GM12874 (cell line): ENCODE data around the gene LDLRAP1.

Source experiments
- CTCF ChIP-seq: IDR thresholded peaks from 2 replicates; pipeline ENCODE4 v1.5.1; 2011; ENCODE audit warnings: low read depth, mild to moderate bottlenecking, control low read depth, low read length, moderate library complexity; ENCODE audit not compliant: insufficient read depth

Gene LDLRAP1

GRCh38 chr1:25607123-25607522 is 63.7 kb downstream of the LDLRAP1 start:
- no peak for TF ChIP-seq CTCF

DNA sequence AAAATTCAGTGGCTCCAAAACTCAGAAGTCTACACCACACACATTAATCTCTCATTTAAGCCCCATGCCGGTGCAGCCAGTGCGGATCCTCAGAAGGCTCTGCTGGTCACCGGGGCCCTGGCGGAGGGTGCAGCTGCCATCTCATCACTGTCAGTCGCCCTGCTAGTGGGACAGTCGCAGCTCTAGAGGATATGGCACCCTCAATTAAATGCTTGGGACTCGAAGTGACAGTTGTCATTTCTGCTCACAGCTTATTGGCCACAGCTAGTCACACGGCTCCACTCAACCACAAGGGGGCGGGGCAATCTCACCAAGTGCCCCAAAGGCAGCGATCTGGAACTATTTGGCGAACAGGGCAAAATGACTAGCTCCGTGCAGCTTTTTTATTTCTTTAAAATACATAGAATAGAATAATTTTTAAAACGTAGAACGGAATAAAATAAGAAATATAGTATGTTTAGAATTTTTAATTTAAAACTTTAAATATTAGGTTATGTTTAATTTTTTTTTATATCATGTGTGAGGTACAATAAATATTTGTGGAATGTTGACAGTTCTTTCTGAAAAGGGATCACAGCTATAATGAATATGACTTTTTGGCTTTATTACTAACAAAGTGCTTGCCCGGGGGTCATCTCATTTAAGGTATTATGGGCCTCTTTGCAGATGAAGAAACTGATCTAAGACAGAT is 65.2 kb downstream of the LDLRAP1 start:
- no peak for TF ChIP-seq CTCF

- TF ChIP-seq CTCF, result no peak
These were observed 66.5 kb downstream of the LDLRAP1 start for GRCh38 chr1:25609921-25610320.

- peak; percentile 27; the same call in 1 of the 2 replicates for TF ChIP-seq CTCF
These were observed 67.6 kb downstream of the LDLRAP1 start for GRCh38 chr1:25610822-25611630.

- no peak for TF ChIP-seq CTCF
These were observed 68.4 kb downstream of the LDLRAP1 start for GRCh38 chr1:25611843-25612242.

DNA sequence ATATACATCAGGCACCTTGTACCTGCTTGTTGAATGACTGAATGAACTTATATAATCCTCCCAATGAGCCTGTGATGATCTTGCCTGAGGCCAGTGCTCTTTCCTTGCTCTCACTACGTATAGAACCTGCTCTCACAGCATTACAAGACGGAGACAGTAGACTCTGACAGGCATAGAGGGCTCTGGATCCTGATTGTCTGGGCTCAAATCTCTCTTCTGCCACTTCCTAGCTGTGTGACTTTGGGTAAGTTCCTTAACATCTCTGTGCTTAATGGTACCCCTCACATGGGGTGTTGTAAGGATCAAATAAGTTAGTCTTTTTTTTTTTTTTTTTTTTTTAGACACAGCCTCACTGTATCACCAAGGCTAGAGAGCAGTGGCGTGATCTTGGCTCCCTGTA is 69.0 kb downstream of the LDLRAP1 start:
- no peak for TF ChIP-seq CTCF

DNA sequence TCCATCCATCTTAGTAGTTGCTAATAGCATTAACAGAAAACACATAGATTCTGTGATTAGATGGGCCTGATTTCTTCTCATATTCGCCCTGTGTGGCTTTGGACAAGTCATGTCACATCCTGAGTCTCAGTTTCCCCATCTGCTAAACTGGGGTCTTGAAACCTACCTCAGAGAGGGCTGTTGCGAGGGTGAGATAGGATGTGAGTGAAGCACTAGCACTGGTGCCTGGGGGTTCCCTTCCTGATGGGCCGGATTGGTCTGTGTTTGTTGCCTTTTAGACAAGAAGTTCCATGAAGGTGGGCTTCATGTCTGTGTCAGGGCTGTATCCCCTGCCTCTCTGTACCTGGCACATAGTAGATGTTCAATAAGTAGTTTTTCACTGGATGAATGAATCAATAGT is 69.7 kb downstream of the LDLRAP1 start:
- no peak for TF ChIP-seq CTCF
